Skeletal muscle satellite cell (primary cell): ENCODE data around the gene TMEM119.
"Not testable (repeated sequence)": the region's sequence is repeated elsewhere in the genome, so short reads cannot be mapped to it uniquely, and the experiment has no call there.

ENCODE experiments used
- H3K27me3 ChIP-seq: 2 replicates; pipeline ENCODE4 v1.7.0; 2013; ENCODE audit warnings: low read length; ENCODE audit not compliant: control insufficient read depth, insufficient read depth
- H3K36me3 ChIP-seq: 2 replicates; pipeline ENCODE4 v1.7.0; 2013; ENCODE audit warnings: mild to moderate bottlenecking, control low read depth, low read length; ENCODE audit not compliant: insufficient read depth
- H3K4me1 ChIP-seq: 2 replicates; pipeline ENCODE4 v1.7.0; 2013; ENCODE audit warnings: low read length; ENCODE audit not compliant: control insufficient read depth, insufficient read depth
- H3K4me2 ChIP-seq: 2 replicates; pipeline ENCODE4 v1.7.0; 2013; ENCODE audit warnings: mild to moderate bottlenecking, low read length
- H3K4me3 ChIP-seq: 2 replicates; pipeline ENCODE4 v1.7.0; 2013; ENCODE audit warnings: low read length
- H3K9ac ChIP-seq: 2 replicates; pipeline ENCODE4 v1.7.0; 2013; ENCODE audit warnings: mild to moderate bottlenecking, low read depth, low read length, moderate library complexity
- H3K9me3 ChIP-seq: replicated peaks from 2 replicates; pipeline ENCODE4 v1.7.0; 2013; ENCODE audit warnings: mild to moderate bottlenecking, control low read depth, low read length

Gene TMEM119

DNA sequence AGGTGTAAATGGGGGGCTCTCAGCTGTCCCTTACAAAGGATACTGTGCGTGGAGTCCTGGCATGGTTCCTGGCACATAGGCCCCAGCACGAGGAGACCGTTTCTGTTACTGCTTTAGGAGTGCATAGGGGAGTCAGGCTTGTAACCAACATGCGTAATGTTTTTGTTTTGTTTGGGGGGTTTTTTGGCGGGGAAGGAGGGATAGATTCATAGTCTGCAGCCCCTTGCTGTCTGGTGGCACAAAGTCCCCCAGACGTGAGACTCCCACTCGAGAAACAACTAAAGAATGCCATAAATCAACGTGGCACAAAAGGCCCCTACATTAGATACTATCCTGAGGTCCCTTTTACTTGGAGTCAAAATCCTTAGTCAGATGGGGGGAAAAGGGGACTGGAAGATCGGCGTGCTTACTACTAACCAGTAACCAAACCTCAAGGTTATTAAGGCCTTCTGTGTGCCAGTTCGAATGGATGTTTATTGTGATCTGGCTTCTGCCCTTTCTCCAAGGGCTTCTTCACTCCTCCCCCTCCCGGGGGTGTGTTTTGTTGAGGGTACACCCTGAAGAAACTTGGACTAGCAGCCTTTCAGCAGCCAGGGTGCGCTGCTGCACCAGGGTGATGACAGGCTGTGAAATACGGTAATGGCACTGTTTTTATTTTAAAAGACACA lies 34.6 kb downstream of the TMEM119 start:
- peaks cover 28% of the 10 kb centered on the region for H3K4me1 ChIP-seq
- H3K4me3 ChIP-seq = peak overlapping the region; percentile 89
- H3K36me3 ChIP-seq = peaks cover 42% of the 10 kb centered on the region
- peak overlapping the region; percentile 90 for H3K9ac ChIP-seq
- peak overlapping the region; percentile 90 for H3K4me2 ChIP-seq
- no peaks in the 10 kb centered on the region for H3K27me3 ChIP-seq
- no peaks in the 10 kb centered on the region for H3K9me3 ChIP-seq

DNA sequence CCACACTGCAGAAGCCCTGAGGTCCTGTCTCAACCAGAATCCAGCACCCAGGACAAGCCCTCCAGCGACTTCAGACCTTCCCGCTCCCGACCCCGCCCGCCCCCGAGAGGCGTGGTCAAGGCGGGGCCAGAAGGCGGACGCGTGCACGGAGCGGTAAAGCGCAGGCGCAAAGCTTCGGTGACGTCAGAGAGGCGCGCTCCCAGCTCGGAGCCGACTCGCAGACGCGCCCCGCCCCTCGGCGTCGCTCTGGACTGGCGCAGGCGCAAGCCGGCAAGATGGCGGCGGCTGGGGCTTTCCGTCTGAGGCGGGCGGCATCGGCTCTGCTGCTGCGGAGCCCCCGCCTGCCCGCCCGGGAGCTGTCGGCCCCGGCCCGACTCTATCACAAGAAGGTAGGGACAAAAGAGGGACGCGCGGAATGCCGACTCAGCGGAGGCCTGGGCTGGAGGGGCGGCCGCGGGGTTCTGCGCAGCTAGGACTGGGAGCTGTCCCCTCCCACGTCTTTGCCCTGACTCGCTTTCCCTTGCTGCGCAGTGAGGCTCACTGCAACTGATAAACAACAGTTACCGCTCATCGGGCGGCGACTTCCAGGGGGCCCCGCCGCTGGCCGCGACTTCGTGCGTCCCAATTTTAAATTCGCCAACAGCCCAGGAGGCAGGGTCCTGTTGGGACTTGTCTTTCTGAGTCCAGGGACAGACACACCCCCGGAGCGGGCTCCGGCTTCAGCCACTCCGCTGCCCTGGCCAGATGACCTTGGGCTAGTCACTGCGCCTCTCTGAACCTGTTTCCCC lies 35.3 kb downstream of the TMEM119 start, which contains the start of gene ISCU:
ISCU (plus strand) TSS at position 249 of the 788 bp plus-strand sequence; CDS start at position 276, 27 bp downstream.
- Histone ChIP-seq H3K36me3 (peaks cover 36% of the 10 kb centered on the region), H3K4me3 (peak within 1 kb of the TSS; percentile 91), H3K9ac (peak within 1 kb of the TSS; percentile 95), H3K9me3 (no peaks in the 10 kb centered on the region), H3K27me3 (no peaks in the 10 kb centered on the region), H3K4me1 (peaks cover 28% of the 10 kb centered on the region), H3K4me2 (peak within 1 kb of the TSS; percentile 90)

DNA sequence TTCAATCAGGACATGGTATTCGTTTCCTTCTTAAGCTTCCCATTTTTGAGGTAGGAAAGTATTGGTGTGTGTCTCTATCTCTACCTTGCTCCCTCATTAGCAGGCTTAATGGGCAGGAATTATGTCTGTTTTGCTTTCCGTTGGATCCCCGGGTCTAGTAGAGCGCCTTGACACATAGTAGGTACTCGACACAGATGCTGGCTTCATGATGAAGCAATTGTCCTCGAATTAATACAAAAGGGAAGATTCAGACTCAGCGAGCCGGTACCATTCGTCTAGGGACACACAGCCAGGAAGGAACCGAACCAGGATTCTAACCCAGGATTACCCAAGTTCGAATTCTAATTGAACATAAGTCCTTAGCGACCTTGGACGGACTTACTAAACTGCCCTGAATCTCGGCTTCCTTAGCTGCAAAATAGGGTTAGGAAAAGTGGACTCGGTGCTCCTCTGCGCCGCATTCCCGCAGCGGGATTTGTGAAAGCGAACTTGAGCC lies 36.0 kb downstream of the TMEM119 start:
- Histone ChIP-seq H3K36me3 (peaks cover 32% of the 10 kb centered on the region), H3K4me2 (peak overlapping the region; percentile 87), H3K27me3 (no peaks in the 10 kb centered on the region), H3K4me3 (peak overlapping the region; percentile 91), H3K9ac (peak overlapping the region; percentile 95), H3K4me1 (peaks cover 28% of the 10 kb centered on the region), H3K9me3 (no peaks in the 10 kb centered on the region)

DNA sequence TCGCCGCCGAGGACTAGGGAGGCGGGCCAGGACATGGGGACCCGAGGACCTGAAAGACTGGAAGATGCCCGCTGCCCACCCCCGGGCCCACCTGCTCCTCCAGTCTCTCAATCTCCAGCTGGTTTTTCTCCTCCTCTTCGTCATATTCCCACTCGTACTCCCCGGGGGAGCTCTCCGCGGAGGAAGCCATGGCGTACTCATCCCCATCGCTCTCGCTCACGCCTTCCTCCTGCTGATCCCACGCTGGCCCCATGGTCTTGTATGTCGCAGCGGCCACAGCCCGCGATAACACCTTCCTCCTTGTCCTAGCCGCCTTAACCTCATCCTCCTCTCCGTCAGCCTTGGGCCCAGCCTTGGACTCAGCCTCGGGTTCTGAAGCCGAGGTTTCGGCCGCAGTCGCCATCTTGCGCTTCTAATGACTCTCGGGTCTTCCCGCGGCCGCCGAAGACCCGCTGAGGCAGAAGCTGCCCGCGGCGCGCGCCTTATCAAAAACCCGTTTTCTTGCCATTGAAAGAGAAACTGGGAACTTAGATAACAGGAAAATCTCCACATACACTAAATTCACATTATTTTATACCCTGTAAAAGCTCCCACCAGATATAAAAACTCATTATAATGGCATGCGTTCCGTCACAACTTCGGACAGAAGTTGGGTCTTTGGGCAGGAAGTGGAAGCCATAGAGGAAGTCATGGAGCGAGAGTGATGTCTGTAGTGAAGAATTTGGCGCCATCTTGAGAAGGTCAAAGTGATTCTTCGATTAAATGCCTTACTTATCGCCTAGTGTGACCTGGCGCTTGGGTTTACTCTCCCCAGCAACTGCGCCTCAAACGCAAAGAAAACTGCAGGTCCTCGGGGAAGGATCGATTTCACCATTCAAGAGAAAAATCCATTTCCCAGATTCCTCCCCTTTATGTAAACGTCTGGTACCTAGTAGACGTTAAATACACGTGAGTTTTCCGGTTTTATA lies 36.8 kb downstream of the TMEM119 start, which contains the start of gene SART3:
SART3 (minus strand) TSS at position 422 of the 968 bp plus-strand sequence; CDS start at position 403, 19 bp downstream.
- no peaks in the 10 kb centered on the region for H3K27me3 ChIP-seq
- peak within 1 kb of the TSS; percentile 95 for H3K9ac ChIP-seq
- peak within 1 kb of the TSS; percentile 91 for H3K4me3 ChIP-seq
- no peaks in the 10 kb centered on the region for H3K9me3 ChIP-seq
- peaks cover 25% of the 10 kb centered on the region for H3K4me1 ChIP-seq
- peak within 1 kb of the TSS; percentile 87 for H3K4me2 ChIP-seq
- H3K36me3 ChIP-seq = peaks cover 32% of the 10 kb centered on the region

GRCh38 chr12:108560321-108560721 lies 37.6 kb downstream of the TMEM119 start:
- H3K4me2 ChIP-seq = peak overlapping the region; percentile 87
- H3K36me3 ChIP-seq = peaks cover 27% of the 10 kb centered on the region
- peak overlapping the region; percentile 91 for H3K4me3 ChIP-seq
- H3K27me3 ChIP-seq = no peaks in the 10 kb centered on the region
- H3K9ac ChIP-seq = peak overlapping the region; percentile 95
- H3K9me3 ChIP-seq = no peaks in the 10 kb centered on the region
- H3K4me1 ChIP-seq = peaks cover 19% of the 10 kb centered on the region

DNA sequence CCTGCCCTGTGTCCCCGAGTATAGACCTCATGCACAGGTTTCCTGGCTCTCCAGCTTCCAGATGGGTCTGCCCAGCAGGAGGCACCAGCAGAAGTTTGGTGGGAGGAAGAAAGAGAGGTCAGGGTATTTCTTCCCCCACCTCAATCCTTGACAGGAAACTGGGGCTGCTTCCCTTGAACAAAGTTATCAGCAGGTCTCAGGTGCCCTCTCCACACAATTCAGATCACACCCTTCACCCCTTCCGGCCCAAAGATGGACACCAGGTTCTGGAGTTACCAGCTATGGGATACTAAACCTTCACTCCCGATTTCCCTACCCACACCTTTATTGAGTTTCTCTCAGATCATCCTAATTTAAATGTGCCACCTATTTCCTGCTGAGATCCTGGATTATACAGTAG lies 38.1 kb downstream of the TMEM119 start:
- no peaks in the 10 kb centered on the region for H3K9me3 ChIP-seq
- H3K4me3 ChIP-seq = peak overlapping the region; percentile 91
- H3K4me2 ChIP-seq = peak overlapping the region; percentile 87
- peak overlapping the region; percentile 95 for H3K9ac ChIP-seq
- H3K36me3 ChIP-seq = peaks cover 21% of the 10 kb centered on the region
- H3K27me3 ChIP-seq = no peaks in the 10 kb centered on the region
- peaks cover 19% of the 10 kb centered on the region for H3K4me1 ChIP-seq

DNA sequence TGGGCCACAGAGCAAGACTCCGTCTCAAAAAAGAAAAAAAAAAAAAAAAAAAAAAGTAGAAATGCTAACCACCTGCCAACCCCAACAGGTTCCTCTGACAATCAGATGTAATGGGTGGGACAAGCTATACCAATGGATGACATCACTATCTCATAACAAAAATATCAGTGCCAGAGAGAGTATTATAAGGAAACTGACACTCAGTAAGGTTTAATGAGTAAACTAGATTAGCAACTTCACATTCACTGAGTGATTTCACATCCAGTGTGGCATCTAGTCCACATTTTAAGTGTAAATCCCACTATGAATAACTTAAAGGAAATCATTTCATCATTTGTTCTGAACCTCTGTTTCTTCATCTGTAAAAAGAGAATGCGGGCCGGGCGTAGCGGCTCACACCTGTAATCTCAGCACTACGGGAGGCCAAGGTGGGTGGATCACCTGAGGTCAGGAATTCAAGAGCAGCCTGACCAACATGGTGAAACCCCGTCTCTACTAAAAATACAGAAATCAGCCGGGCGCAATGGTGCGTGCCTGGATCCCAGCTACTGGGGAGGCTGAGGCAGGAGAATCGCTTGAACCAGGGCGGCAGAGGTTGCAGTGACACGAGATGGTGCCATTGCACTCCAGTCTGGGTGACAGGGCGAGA lies 38.8 kb downstream of the TMEM119 start:
- Histone ChIP-seq H3K27me3 (no peaks in the 10 kb centered on the region), H3K9me3 (no peaks in the 10 kb centered on the region), H3K9ac (peak overlapping the region; percentile 95), H3K4me3 (peak overlapping the region; percentile 91), H3K36me3 (peaks cover 15% of the 10 kb centered on the region), H3K4me1 (peaks cover 19% of the 10 kb centered on the region), H3K4me2 (peak overlapping the region; percentile 87)

- not testable (repeated sequence) for H3K9me3 ChIP-seq, H3K4me2 ChIP-seq, H3K9ac ChIP-seq, H3K27me3 ChIP-seq, H3K4me3 ChIP-seq
- peaks cover 20% of the 10 kb centered on the region for H3K4me1 ChIP-seq
- H3K36me3 ChIP-seq = peaks cover 12% of the 10 kb centered on the region
Observed at GRCh38 chr12:108555383-108555782, 42.5 kb downstream of the TMEM119 start.

- peaks cover 8% of the 10 kb centered on the region for H3K4me1 ChIP-seq
- H3K36me3 ChIP-seq = peaks cover 14% of the 10 kb centered on the region
- no peaks in the 10 kb centered on the region for H3K27me3 ChIP-seq
- H3K4me2 ChIP-seq = no peak overlapping the region
- no peak overlapping the region for H3K9ac ChIP-seq
- no peak overlapping the region for H3K4me3 ChIP-seq
- no peaks in the 10 kb centered on the region for H3K9me3 ChIP-seq
Observed at GRCh38 chr12:108553799-108554198, 44.1 kb downstream of the TMEM119 start.

DNA sequence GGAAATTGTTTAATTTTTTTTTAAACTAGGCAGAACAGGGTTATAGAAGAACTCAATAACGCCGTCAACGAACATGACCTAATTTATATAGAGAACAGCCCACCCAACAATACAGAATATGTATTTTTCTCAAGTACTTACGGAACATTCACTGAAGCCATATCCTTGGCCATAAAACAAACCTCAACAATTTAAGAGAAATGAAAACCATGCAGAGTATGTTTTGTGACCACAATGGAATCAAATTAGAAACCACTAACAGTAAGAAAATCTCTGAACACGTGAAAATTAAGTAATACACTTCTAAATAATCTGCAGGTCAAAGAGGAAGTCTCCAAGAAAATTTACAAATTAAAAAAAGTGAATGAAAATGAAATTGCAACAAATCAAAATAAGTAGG lies 46.3 kb downstream of the TMEM119 start:
- H3K9ac ChIP-seq = no peak overlapping the region
- peaks cover 27% of the 10 kb centered on the region for H3K36me3 ChIP-seq
- peak overlapping the region; percentile 58 for H3K4me2 ChIP-seq
- H3K27me3 ChIP-seq = no peaks in the 10 kb centered on the region
- peaks cover 8% of the 10 kb centered on the region for H3K4me1 ChIP-seq
- H3K4me3 ChIP-seq = no peak overlapping the region
- H3K9me3 ChIP-seq = no peaks in the 10 kb centered on the region
